IMR-90 (cell line): ENCODE measurements around the gene OR5L1. TPM values are rescaled to one million over a fixed set of nuclear protein-coding genes. Genes with fewer than 3 reads are reported as not detected.

Experiments
- polyA plus RNA-seq, 3 experiments: library from polyadenylated mRNA; depleted of rRNA; stranded (reverse); fragments of >200 nt; gene quantifications; 2 replicates each; pipeline ENCODE4 v1.2.3, GENCODE V29; 2012; ENCODE audit warnings: low replicate concordance in 1 of 3
- total RNA-seq: library from RNA; depleted of rRNA; stranded (reverse); fragments of >200 nt; gene quantifications from 2 replicates; pipeline ENCODE4 v1.2.3, GENCODE V29; 2012; rRNA removed

OR5L1 gene
- total and polyA plus RNA-seq, 2 of the 4 experiments (the other 2 are of a cell fraction): not detected

Other genes with a start within 250 kb of the OR5L1 start
- not detected in 2 replicates for gene OR4C16, start 239.2 kb upstream of the OR5L1 start, total RNA-seq
- gene OR4C16, start 239.2 kb upstream of the OR5L1 start, polyA plus RNA-seq (2012; rRNA removed): not detected in 2 replicates
- gene OR4C11, start 203.7 kb upstream of the OR5L1 start, total RNA-seq: not detected in 2 replicates
- gene OR4C11, start 203.7 kb upstream of the OR5L1 start, polyA plus RNA-seq (2012; rRNA removed): not detected in 2 replicates
- not detected in 2 replicates for gene OR4P4, start 176.3 kb upstream of the OR5L1 start, total RNA-seq
- gene OR4P4, start 176.3 kb upstream of the OR5L1 start, polyA plus RNA-seq (2012; rRNA removed): not detected in 2 replicates
- gene OR4S2, start 163.0 kb upstream of the OR5L1 start, total RNA-seq: not detected in 2 replicates
- not detected in 2 replicates for gene OR4S2, start 163.0 kb upstream of the OR5L1 start, polyA plus RNA-seq (2012; rRNA removed)
- gene OR4C6, start 149.2 kb upstream of the OR5L1 start, total RNA-seq: not detected in 2 replicates
- not detected in 2 replicates for gene OR4C6, start 149.2 kb upstream of the OR5L1 start, polyA plus RNA-seq (2012; rRNA removed)
- gene OR5D13, start 37.9 kb upstream of the OR5L1 start, total RNA-seq: not detected in 2 replicates
- gene OR5D13, start 37.9 kb upstream of the OR5L1 start, polyA plus RNA-seq (2012; rRNA removed): not detected in 2 replicates
- not detected in 2 replicates for gene OR5D14, start 15.8 kb upstream of the OR5L1 start, total RNA-seq
- not detected in 2 replicates for gene OR5D14, start 15.8 kb upstream of the OR5L1 start, polyA plus RNA-seq (2012; rRNA removed)
- gene OR5D18, start 8.3 kb downstream of the OR5L1 start, total RNA-seq: not detected in 2 replicates
- not detected in 2 replicates for gene OR5D18, start 8.3 kb downstream of the OR5L1 start, polyA plus RNA-seq (2012; rRNA removed)
- not detected in 2 replicates for gene OR5L2, start 15.9 kb downstream of the OR5L1 start, total RNA-seq
- gene OR5L2, start 15.9 kb downstream of the OR5L1 start, polyA plus RNA-seq (2012; rRNA removed): not detected in 2 replicates
- gene OR5D16, start 27.4 kb downstream of the OR5L1 start, total RNA-seq: not detected in 2 replicates
- not detected in 2 replicates for gene OR5D16, start 27.4 kb downstream of the OR5L1 start, polyA plus RNA-seq (2012; rRNA removed)
- gene TRIM51, start 71.9 kb downstream of the OR5L1 start, total RNA-seq: not detected in 2 replicates
- gene TRIM51, start 71.9 kb downstream of the OR5L1 start, polyA plus RNA-seq (2012; rRNA removed): not detected in 2 replicates
- not detected in 2 replicates for gene OR5W2, start 103.2 kb downstream of the OR5L1 start, total RNA-seq
- gene OR5W2, start 103.2 kb downstream of the OR5L1 start, polyA plus RNA-seq (2012; rRNA removed): not detected in 2 replicates
- gene OR5I1, start 125.0 kb downstream of the OR5L1 start, total RNA-seq: not detected in 2 replicates
- gene OR5I1, start 125.0 kb downstream of the OR5L1 start, polyA plus RNA-seq (2012; rRNA removed): not detected in 2 replicates
- gene OR10AG1, start 158.6 kb downstream of the OR5L1 start, total RNA-seq: not detected in 2 replicates
- not detected in 2 replicates for gene OR10AG1, start 158.6 kb downstream of the OR5L1 start, polyA plus RNA-seq (2012; rRNA removed)
- not detected in 2 replicates for gene OR5F1, start 183.3 kb downstream of the OR5L1 start, total RNA-seq
- not detected in 2 replicates for gene OR5F1, start 183.3 kb downstream of the OR5L1 start, polyA plus RNA-seq (2012; rRNA removed)
- gene OR5AS1, start 216.3 kb downstream of the OR5L1 start, total RNA-seq: not detected in 2 replicates
- not detected in 2 replicates for gene OR5AS1, start 216.3 kb downstream of the OR5L1 start, polyA plus RNA-seq (2012; rRNA removed)